HG03095 (cell line): ENCODE results near the gene PET100.

ENCODE experiments used
- ATAC-seq: cut with Tn5 transposase; IDR thresholded peaks from one replicate; pipeline ENCODE4 v1.9.1; 2021; ENCODE audit warnings: moderate library complexity; ENCODE audit not compliant: unreplicated experiment

The PET100 gene

DNA sequence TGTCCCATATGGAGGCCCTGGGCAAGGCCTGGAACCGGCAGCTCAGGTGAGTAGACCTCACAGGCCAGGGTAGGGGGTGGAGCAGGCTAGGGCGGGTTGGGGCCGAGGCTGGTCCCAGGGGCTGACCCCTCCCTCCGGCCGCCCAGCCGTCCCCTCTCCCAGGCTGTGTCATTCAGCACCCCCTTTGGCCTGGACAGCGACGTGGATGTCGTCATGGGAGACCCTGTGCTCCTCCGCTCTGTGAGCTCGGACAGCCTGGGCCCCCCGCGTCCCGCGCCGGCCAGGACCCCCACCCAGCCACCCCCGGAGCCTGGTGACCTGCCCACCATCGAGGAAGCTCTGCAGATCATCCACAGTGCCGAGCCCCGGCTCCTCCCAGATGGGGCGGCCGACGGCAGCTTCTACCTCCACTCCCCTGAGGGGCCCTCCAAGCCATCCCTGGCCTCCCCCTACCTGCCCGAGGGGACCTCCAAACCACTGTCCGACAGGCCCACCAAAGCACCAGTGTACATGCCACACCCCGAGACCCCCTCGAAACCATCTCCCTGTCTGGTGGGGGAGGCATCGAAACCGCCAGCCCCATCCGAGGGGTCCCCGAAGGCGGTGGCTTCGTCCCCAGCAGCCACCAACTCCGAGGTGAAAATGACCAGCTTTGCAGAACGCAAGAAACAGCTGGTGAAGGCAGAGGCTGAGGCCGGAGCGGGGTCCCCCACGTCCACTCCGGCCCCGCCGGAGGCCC is 17.9 kb upstream of the PET100 start:
- no peak for ATAC-seq

DNA sequence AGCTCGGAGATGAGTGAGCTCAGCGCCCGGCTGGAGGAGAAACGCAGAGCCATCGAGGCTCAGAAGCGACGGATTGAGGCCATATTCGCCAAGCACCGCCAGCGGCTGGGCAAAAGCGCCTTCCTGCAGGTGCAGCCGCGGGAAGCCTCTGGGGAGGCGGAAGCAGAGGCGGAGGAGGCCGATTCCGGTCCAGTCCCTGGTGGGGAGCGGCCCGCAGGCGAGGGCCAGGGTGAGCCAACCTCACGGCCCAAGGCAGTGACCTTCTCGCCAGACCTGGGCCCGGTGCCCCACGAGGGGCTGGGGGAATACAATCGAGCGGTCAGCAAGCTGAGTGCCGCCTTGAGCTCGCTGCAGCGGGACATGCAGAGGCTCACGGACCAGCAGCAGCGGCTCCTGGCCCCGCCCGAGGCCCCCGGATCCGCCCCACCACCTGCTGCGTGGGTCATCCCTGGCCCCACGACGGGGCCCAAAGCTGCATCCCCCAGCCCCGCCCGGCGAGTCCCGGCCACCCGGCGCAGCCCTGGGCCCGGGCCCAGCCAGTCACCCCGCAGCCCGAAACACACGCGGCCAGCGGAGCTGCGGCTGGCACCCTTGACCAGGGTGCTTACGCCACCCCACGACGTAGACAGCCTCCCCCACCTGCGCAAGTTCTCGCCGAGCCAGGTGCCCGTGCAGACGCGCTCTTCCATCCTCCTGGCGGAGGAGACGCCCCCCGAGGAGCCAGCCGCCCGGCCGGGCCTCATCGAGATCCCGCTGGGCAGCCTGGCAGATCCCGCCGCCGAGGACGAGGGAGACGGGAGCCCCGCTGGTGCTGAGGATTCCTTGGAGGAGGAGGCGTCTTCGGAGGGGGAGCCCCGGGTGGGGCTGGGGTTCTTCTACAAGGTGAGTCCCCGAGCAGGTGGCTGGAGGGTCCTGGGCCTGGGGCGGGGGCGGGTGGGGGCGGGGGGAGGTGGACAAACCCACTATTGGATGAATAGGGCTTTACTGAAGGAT is 17.0 kb upstream of the PET100 start:
- ATAC-seq, result no peak

DNA sequence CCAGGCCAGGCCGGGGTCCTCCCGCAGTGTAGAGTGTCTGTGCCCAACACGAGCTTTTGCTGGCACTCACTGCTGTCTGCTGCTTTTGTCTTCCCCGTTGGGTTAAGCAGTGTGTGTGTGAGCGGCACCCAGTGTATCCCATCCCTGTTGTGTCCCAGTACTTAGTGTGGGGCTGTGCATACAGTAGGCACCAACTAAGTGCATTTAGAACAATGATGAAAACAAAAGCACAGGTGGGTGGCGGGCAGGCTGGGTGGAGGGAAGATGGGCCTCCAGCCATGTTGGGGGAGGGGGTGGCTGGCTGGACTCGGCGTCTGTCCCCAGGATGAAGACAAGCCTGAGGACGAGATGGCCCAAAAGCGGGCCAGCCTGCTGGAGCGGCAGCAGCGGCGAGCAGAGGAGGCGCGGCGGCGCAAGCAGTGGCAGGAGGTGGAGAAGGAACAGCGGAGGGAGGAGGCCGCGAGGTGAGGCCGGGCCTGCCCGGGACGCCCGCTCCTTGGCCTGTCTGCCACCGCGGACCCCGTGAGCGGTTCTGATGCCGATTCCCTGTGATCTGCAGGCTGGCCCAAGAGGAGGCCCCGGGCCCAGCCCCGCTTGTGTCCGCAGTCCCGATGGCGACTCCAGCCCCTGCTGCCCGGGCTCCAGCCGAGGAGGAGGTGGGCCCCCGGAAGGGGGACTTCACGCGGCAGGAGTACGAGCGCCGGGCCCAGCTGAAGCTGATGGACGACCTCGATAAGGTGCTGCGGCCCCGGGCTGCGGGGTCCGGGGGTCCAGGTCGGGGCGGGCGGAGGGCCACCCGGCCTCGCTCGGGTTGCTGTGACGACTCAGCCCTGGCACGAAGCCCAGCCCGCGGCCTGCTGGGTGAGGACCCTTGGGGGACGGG is 14.5 kb upstream of the PET100 start:
- ATAC-seq, result no peak

DNA sequence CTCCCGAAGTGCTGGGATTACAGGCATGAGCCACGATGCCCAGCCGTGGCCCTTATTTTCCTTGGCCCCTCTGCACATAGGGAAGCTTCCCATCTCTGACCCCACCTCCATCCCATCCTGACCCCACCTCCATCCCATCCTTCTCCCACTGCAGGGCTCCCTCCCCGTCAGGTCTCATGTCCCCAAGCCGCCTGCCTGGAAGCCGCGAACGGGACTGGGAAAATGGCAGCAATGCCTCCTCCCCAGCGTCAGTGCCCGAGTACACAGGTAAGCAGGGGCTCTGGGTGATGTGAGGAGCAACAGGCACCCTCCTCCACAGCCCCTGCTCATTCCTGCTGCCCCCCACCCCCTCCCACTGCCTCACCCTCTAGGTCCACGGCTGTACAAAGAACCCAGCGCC is 12.4 kb upstream of the PET100 start:
- no peak for ATAC-seq

DNA sequence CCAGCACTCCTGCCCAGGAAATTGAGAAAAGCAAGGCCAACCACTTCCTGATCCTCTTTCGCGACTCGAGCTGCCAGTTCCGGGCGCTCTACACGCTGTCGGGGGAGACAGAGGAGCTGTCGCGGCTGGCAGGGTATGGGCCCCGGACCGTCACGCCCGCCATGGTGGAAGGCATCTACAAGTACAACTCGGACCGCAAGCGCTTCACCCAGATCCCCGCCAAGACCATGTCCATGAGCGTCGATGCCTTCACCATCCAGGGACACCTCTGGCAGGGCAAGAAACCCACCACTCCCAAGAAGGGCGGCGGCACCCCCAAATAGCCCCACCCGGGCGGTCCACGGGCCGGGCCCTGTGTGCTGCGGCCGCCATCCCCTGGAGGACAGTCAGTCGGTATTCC is 11.9 kb upstream of the PET100 start:
- ATAC-seq, result no peak

DNA sequence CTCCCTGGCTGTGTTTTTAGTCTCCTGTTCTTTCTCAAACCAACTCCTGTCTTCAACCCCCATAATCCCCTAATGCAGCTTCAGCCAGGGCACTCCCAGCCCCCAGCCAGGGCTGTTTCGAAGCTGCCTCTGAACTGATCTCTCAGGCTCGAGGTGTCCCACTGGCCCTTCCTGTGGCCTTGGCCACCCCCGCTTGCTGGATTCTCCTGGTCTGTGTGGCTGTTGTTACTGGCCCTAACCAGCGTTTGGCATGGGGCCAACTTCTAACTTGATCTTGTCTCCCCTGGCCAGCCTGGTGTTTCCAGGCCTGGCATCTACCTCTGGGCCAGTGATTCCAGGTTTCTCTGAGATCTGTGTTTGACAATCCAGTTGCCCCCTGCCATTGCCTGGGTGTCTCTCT is 11.2 kb upstream of the PET100 start:
- no peak for ATAC-seq

DNA sequence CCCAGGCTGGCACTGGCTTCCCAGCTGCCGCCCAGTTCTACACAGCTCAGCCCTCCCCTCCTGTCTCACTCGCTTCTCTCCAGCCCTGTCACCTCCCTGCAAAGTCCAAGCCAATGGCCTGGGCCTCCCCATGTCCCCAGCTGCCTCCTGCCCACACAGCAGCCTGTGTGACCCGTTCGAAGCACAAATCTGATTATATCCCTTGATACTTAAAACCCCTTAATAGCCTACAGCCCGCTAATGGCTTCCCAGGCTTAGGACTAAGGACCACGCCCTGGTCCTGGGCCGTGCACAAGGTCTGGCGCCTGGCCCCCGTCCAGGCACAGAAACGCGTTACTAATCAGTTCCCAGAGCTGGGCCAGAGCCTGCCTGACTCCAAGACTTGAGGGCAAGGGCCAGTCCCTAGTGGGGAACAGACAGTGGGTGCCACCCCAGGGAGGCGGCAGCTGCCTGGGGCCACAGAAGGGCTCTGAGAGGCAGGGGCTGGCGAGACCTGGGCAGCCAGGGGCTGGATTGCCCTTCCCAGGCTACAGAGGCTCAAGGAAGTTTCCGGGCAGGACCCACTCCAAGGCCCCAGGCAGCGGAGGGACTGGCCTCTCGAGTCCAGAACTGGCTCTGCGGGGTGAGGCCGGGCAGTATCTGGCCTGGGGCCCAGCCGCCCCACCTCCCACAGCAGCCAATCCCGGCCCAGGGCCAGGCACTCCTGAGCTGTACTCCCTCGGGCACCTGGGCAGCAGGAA is 10.7 kb upstream of the PET100 start:
- ATAC-seq, result no peak

DNA sequence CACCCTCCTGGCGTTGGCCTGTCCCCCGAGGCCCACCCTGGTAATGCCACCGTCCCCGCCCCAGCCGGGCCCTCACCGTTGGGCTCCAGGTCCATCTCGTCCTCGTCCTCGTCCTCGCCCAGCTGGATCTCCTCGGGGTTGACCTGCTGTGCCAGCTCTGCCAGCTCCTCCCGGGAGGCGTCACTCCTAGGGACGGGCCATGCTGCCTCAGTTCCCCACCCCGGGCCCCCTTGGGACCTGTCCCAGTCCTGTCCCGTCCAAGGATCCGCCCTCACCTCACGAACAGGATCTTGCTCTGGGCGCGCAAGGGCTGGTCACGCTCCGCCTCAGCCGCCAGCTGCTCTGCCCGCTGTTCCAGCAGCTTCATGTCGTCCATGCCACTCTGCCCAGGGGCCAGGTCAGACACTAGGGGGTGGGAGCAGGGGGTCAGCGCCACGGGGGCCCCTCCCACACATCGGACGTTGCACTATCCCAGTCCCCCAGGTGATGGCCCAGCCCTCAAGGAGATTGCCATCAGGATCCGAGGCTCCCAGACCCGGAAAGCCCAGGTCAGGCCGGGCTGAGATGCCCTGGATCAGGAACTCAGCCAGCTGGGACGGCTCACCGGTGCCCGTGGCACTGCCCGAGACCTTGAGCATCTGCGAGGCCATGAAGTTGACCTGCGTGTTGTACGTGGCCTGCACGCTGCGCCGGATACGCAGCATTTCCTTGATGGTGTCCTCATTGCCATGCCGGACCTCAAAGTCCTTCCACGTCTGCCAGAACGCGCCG is 9.7 kb upstream of the PET100 start:
- no peak for ATAC-seq

DNA sequence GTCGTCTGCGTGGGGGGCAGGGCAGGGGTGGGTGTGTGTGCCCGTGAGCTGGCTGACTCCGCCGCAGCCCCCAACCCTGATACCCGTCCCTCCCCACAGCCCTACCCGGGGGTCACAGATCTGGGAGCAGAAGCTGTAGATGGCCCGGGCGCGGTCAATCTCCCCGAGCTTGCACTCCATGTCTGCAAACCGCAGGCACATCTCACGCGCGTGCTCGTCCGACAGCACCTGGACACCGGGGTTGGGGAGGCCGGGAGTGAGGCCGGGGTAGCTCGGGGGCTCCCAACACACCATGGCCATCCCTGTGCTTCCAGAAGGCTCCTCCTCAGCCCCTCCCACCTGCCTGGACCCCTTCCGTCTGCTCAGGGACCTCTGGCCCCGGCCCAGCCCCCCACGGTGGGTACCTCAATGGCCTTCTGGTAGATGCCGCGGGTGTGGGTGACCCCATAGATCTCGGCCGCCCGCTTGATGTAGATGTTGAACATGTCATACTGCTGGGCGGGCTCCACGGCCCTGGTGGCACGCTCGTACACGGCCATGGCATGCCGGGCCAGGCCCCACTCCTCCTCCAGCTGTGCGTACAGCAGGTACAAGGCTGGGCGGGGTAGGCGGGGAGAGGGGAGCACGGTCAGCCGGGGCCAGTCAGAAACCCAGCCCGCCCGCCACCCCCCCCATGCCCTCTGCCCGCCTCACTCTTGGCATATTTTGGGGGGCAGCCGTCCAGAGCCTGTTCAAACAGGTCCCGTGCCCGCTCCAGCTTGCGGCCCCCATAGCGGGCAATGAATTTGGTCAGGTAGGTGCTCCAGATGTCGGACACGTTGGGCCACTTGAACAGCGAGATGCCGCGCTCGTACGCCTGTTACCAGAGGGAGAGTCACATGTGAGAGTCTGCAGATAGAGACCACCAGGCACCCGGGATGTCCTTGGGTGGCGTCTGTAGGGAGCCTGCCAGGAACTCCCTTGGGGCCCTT is 8.9 kb upstream of the PET100 start:
- ATAC-seq, result no peak

DNA sequence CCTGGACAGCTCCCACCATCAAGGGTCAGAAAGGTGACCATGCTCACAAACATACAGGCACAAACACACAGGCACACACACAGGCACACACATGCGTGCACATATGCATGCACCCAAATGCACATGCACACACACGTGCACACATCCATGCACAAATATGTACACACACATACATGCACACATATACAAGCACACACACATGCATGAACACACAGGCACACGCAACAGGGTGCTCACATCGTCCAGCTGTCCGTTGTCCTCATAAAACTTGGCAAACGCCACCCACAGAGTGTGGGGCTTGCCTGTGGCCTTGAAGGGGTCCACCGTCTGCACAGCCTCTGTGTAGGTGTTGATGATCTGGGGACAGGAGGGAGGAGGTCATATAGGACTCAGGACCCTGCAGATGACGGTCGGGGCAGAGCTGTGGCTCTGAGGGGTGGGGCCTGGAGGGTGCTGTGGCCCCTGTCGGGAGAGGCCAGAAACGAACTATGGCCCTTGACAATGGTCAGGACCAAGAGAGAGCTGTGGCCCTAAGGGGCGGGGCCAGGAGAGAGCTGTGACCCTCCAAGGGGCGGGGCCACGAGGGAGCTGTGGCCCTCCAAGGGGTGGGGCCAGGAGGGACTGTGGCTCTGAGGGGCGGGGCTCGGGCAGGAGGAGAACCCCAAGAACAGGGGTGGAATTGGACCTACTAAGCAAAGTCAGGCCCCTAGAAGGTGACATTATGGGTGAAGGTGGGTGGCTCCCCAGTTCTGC is 6.5 kb upstream of the PET100 start:
- no peak for ATAC-seq

DNA sequence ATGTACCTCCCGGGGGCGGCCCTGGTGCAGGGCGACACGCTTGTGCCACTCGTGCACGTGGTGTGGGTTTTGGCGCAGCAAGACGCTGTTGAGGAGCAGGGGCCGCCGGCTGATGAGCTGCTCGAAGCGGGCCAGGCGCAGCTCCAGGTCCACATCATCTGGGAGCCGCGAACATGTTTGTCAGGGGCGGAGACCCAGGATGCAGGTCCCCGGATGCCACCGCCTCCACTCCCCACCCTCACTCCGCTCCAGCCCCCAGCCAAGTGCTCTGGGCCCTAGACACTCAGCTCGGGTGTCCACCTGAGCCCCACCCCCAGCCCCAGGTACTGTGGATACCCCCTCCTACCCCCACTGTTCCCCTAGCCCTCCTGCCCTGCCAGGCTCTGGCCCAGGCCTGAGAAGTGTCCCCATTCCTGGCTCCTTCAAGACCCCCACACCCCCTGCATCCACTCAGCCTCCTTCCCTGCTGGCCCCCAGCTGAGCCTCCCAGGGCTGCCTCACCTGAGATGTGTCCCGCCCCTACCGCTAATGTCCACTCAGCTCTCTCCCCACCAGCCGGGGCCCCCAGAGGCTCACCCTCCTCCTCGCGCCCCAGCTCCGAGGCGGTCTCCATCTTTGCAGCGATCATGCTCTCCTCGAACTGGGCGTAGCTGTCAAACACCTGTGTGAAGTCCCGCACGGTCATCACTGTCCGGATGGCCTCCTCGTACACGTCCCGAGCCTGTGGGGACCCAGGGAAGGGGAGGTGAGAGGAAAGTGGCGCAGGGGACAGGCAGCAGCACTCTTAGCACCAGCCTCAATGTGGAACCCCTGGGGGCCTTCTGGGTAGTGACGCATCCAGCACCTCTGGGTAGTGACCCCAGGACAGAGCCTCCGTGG is 5.6 kb upstream of the PET100 start:
- no peak for ATAC-seq

DNA sequence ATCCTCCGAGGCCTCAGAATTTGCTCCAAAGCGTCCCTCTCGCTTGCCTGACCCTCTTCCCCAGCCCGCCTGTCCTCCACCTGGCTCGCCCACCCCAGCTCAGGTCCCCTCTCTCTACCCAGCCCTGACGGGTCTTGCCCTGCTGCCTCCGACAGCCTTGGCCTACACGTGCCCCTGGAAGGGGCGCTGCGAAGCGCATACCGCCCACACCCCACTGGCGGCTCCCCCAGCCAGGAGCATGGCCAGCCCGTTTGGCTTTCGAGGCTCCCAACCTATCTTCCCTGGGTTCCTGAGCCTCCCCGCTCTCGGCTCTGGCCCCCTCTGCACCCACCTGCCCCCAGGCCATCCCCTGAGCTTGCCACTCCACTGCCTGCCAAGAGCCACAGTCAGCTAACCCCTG is 4.8 kb upstream of the PET100 start:
- no peak for ATAC-seq

DNA sequence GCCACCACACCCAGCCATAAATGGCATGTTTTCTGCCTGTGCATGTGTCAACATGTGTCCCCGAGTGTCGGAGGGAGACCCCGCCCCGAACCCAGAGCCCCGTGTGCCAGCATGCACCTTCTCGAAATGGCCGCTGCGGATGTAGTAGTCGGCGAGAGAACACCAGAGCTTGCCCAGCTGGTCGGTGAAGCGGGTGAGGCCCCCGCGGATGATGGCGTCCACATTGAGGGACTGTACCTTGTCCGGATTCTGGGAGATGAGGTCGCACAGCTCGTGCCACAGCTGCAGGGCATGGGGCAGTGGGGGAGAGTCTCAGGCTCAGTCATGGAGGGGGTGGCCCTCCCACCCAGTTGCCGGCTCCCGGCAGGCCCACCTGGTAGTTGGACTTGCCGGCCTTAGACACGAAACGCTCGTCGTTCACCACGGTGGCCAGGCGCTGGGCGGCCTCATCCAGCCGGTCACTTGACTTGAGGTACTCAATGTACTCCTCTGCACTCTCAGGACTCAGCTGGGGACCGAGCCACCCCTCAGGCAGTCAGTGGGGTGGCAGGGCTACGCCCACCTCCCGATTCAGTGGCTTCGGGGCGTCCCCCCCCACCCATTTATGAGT is 3.7 kb upstream of the PET100 start:
- no peak for ATAC-seq

DNA sequence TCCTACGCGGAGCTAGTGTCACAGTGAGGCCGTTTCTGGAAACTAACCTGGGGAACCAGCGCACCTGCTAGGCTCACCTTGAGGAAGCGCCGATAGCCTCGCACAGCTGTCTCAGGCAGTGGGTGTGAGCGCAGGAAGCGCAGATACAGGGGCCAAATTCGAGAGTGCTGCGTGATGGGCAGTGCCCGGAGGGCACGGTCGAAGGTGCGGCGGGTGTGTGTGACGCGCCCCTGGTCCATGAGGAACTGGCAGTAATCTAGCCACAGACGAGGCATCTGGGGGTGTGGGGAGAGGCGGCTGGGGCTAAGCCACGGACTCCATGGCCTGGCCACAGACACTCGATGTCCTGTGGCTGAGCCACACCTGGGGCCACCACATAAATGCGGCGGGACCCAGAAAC is 2.4 kb upstream of the PET100 start:
- no peak for ATAC-seq

DNA sequence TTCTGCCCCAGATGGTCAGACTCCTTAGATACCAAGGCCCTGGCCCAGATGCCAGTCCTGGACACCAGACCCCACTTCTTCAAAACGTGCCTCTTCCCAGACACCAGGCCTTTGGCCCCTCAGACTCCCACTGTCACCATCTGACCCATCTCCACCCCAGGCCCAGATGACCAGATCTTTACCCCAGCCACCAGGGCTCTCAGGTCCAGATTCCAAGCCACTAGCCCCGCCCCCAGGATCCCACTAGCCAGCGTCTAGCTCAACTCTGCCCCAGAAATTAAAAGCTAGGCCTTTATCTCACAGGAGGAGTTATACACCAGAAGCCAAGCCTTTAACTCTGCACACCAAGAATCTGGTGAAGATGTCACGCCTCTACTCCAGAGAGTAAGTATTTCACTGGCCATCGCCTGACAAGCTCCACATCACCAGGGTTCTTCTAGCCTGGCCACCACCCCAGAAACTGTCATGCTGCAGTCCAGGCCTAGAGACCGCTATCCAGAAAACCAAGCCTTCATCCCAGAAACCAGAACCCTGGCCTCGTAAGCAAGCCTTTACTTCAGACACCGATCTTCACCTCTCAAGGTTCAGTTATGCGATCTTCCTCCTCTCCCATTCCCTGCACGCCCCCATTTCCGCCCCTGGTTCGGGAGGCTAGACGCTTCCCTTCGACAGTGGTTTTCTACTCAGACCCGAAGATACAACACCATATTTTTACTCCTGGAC is 843 bp upstream of the PET100 start:
- ATAC-seq, result no peak

DNA sequence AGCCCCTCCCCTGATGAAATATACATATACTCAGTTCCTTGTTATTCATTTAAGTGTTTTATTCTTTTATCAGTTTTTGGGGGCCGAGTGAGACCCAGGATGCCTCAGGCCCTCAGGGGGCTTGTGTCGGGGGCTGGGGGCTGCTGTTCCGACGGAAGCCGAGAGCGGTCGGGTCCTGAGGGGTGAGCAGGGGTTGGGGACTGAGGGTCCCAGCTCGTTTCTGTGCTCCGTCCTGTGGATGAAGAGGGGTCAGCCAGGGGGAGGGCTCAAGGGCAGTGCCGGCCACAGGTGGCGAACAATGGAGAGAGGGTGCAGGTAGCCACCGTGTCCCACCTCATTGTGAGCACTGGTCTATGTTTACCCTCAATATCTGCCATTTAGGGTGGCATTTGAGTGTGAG is 2.0 kb downstream of the PET100 start:
- ATAC-seq, result no peak
